Measurements from ENCODE around the gene DGKE. TPM values are rescaled to one million over a fixed set of nuclear protein-coding genes. Genes with fewer than 3 reads are reported as not detected.

DGKE gene
- total and polyA plus RNA-seq, 2 donors from 2014 or later, result 1.9 to 8.7 TPM

- DNase-seq (peak; percentile 92 to 98 (median 94)), FAIRE-seq (no peak)
- no peaks in the 10 kb centered on the region for H3K27me3 ChIP-seq (ENCODE audit: control insufficient read depth, insufficient read depth, low read length)
- peak within 1 kb of the TSS; percentile 82 to 94 (median 93) for H3K4me3 ChIP-seq (ENCODE audit: low read length in 3 of 3)
- H3K36me3 ChIP-seq (ENCODE audit: control insufficient read depth in 2 of 3, insufficient read depth in 3 of 3, low read length in 3 of 3), result no peaks in the 10 kb centered on the region
- H3K27ac ChIP-seq (ENCODE audit: low read depth in 2 of 2, low read length in 2 of 2), result peak within 1 kb of the TSS; percentile 90 to 93
- H3K9ac ChIP-seq (ENCODE audit: low read length in 3 of 3), result peak within 1 kb of the TSS; percentile 57 to 97 (median 92)
- no peak for TF ChIP-seq CTCF (IDR thresholded peaks at IDR 0.05; ENCODE audit: borderline replicate concordance, extremely low read depth, insufficient read depth)
- no peaks in the 10 kb centered on the region for H3K9me3 ChIP-seq (ENCODE audit: control insufficient read depth in 2 of 3, insufficient read depth in 1 of 3, low read length in 3 of 3)
- H3K4me1 ChIP-seq (ENCODE audit: control insufficient read depth in 2 of 3, insufficient read depth in 2 of 3, low read depth in 1 of 3, low read length in 3 of 3), result peaks cover 0 to 24% (median 12%) of the 10 kb centered on the region in 3 donors
- intact Hi-C loops (cut with DNase I), result no loop called here
Measured at GRCh38 chr17:56913867-56914580, 80.1 kb downstream of the DGKE start, which contains the start of gene TRIM25. Gene TRIM25, minus strand, starts transcription at chr17:56914049. Its CDS starts 61 bp downstream, at chr17:56913988.

DNA sequence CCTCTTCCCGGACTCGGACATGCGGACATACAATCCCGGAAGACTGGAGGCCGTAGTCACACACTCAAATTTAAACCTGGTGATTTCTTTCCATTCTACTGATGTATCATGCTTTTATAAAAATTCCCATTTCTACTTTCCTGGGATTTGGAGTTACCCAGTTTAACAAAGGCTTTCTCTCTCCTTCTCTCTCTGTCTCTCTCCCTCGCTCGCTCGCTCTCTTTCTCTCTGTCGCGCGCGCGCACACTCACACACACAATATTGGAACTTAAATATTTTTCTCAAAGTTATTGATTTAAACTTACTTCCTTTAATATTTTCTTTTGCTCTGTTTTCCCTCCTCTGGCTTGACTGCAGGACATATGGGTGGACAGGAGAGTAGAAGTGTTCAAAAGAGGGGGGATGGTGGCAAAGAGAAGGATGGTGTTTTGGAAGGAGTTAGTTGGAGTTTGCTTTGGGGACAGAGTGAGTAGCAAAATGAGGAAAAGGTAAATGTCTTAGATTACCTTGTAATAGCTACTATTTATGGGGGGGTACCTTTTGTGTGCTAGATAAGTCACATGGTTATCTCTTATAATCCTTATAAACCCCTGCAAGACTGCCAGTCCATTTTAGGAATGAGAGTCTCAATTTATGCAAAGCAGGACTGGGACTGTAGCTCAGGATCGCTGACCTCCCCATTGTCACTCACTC, 80.8 kb downstream of the DGKE start:
- DNase-seq, result no peak
- Histone ChIP-seq H3K27me3 (ENCODE audit: control insufficient read depth, insufficient read depth, low read length) (no peaks in the 10 kb centered on the region), H3K36me3 (ENCODE audit: control insufficient read depth in 2 of 3, insufficient read depth in 3 of 3, low read length in 3 of 3) (no peaks in the 10 kb centered on the region), H3K27ac (ENCODE audit: low read depth in 2 of 2, low read length in 2 of 2) (peak overlapping the region; percentile 79 to 93), H3K4me3 (ENCODE audit: low read length in 3 of 3) (peak overlapping the region; percentile 73 to 94 (median 85)), H3K4me1 (ENCODE audit: control insufficient read depth in 2 of 3, insufficient read depth in 2 of 3, low read depth in 1 of 3, low read length in 3 of 3) (peaks cover 0 to 24% (median 12%) of the 10 kb centered on the region in 3 donors), H3K9me3 (ENCODE audit: control insufficient read depth in 2 of 3, insufficient read depth in 1 of 3, low read length in 3 of 3) (no peaks in the 10 kb centered on the region), H3K9ac (ENCODE audit: low read length in 3 of 3) (peak overlapping the region; percentile 57 to 92 (median 57))
- no peak for FAIRE-seq
- TF ChIP-seq CTCF (IDR thresholded peaks at IDR 0.05; ENCODE audit: borderline replicate concordance, extremely low read depth, insufficient read depth), result no peak
- intact Hi-C loops (cut with DNase I), result no loop called here

- Histone ChIP-seq H3K27me3 (ENCODE audit: control insufficient read depth, insufficient read depth, low read length) (no peaks in the 10 kb centered on the region), H3K4me1 (ENCODE audit: control insufficient read depth in 2 of 3, insufficient read depth in 2 of 3, low read depth in 1 of 3, low read length in 3 of 3) (peaks cover 0 to 12% (median 3%) of the 10 kb centered on the region in 3 donors), H3K9ac (ENCODE audit: low read length in 3 of 3) (no peak overlapping the region), H3K9me3 (ENCODE audit: control insufficient read depth in 2 of 3, insufficient read depth in 1 of 3, low read length in 3 of 3) (no peaks in the 10 kb centered on the region), H3K27ac (ENCODE audit: low read depth in 2 of 2, low read length in 2 of 2) (no peak overlapping the region), H3K36me3 (ENCODE audit: control insufficient read depth in 2 of 3, insufficient read depth in 3 of 3, low read length in 3 of 3) (no peaks in the 10 kb centered on the region), H3K4me3 (ENCODE audit: low read length in 3 of 3) (no peak overlapping the region)
- DNase-seq (no peak), FAIRE-seq (no peak)
- TF ChIP-seq CTCF (IDR thresholded peaks at IDR 0.05; ENCODE audit: borderline replicate concordance, extremely low read depth, insufficient read depth), result no peak
- intact Hi-C loops (cut with DNase I), result no loop called here
Measured at GRCh38 chr17:56917559-56918296, 83.8 kb downstream of the DGKE start.
